Body of pancreas (tissue), 4 donors: ENCODE data around the gene ATG12. TPM values are rescaled to one million over a fixed set of nuclear protein-coding genes. Genes with fewer than 3 reads are reported as not detected.
A peak's percentile ranks its signal among the peaks of the same experiment; 100 is the strongest.

ENCODE experiments used
- ATAC-seq: fragments of 150-250 bp; one replicate; pipeline ENCODE4 v1.9.1; 2016
- DNase-seq, 4 donors: peaks; one replicate each; pipeline ENCODE4 v3.0.0-alpha.2; 2019
- H3K27ac ChIP-seq, 4 donors: fragments of 200-600 bp; sonication (generic); 1 replicate in 3 of 4; 2 replicates in 1 of 4; pipeline versions ENCODE4 v1.5.1 to v1.6.1; 2016 to 2019; ENCODE audit warnings: mild to moderate bottlenecking in 1 of 4, mixed read lengths in 1 of 4, moderate library complexity in 1 of 4
- H3K27me3 ChIP-seq, 2 donors: fragments of 200-600 bp; sonication (generic); one replicate each; pipeline ENCODE4 v1.6.0; 2016; ENCODE audit warnings: mild to moderate bottlenecking in 1 of 2
- H3K36me3 ChIP-seq, 2 donors: fragments of 200-600 bp; sonication (generic); replicated peaks in 1 of 2; 2 replicates each; pipeline ENCODE4 v1.5.1; 2016; ENCODE audit warnings: low read depth in 2 of 2; ENCODE audit not compliant: insufficient read depth in 1 of 2
- H3K4me1 ChIP-seq: fragments of 200-600 bp; sonication (generic); one replicate; pipeline ENCODE4 v1.6.0; 2016
- H3K4me3 ChIP-seq, 2 donors: fragments of 200-600 bp; sonication (generic); 1 replicate in 1 of 2; 2 replicates in 1 of 2; pipeline ENCODE4 v1.5.1; 2016 to 2019
- H3K9me3 ChIP-seq, 3 donors: fragments of 200-600 bp; sonication (generic); 1 replicate in 2 of 3; 2 replicates in 1 of 3; pipeline ENCODE4 v1.5.1; 2016
- POLR2A ChIP-seq, 3 donors: fragments of 450-650 bp; IDR thresholded peaks; one replicate each; pipeline ENCODE4 v1.6.1; 2016; ENCODE audit warnings: antibody characterized with exemption in 3 of 3, mild to moderate bottlenecking in 2 of 3
- WGBS, 2 donors: methylation state at CpG; one replicate each; pipeline ENCODE4 v1.1.5; 2017; 5-methylcytosine and 5-hydroxymethylcytosine counted together
- intact Hi-C: fragments of 100-400 bp; cut with DNase I; formaldehyde crosslinking; loops from one replicate; pipeline ENCODE4 v1.15.1; 2023
- total RNA-seq, 2 donors: library from RNA; depleted of rRNA; stranded (reverse); fragments of >200 nt; gene quantifications; one replicate each; pipeline ENCODE4 v1.1.0, GENCODE V29; 2016
- TF ChIP-seq, protein P1 (sequence below), 7 experiments: fragments of 450-650 bp in 4 of 7; fragments of 200-600 bp in 3 of 7; sonication (generic) in 3 of 7; IDR thresholded peaks; one replicate each; pipeline ENCODE4 v1.5.1; 2016 to 2019; ENCODE audit warnings: antibody characterized with exemption in 7 of 7

ATG12 gene
- total RNA-seq, 2 donors from 2014 or later, result 28.3 to 47.5 TPM

DNA sequence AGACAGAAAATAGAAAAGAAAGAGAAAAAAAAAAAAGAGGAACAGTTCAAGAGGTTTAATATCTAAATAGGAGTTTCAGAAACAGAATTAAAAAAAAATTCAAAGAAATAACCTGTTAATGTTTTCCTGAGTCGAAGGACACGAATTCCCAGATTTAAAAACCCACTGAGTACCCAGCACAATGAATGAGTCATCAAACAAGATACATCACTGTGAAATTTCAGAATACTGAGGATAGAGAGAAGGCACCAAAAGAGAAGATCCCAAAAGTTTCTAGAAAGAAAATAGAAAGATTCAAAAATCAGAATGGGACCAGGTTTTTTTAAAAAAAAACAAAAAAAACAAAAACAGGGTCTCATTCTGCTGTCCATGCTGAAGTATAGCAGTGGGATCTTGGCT, 33.7 kb downstream of the ATG12 start:
- 72 to 74% methylated on average over 2 of the region's 2 CpGs for WGBS, 2 donors
- intact Hi-C loops, result no loop called here
- peaks cover 8% of the 10 kb centered on the region for H3K4me1 ChIP-seq
- H3K4me3 ChIP-seq, result no peak overlapping the region
- TF ChIP-seq, protein P1, sequence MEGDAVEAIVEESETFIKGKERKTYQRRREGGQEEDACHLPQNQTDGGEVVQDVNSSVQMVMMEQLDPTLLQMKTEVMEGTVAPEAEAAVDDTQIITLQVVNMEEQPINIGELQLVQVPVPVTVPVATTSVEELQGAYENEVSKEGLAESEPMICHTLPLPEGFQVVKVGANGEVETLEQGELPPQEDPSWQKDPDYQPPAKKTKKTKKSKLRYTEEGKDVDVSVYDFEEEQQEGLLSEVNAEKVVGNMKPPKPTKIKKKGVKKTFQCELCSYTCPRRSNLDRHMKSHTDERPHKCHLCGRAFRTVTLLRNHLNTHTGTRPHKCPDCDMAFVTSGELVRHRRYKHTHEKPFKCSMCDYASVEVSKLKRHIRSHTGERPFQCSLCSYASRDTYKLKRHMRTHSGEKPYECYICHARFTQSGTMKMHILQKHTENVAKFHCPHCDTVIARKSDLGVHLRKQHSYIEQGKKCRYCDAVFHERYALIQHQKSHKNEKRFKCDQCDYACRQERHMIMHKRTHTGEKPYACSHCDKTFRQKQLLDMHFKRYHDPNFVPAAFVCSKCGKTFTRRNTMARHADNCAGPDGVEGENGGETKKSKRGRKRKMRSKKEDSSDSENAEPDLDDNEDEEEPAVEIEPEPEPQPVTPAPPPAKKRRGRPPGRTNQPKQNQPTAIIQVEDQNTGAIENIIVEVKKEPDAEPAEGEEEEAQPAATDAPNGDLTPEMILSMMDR (IDR thresholded peaks at IDR 0.05), result no peak
- TF ChIP-seq POLR2A (IDR thresholded peaks at IDR 0.05), result no peak
- peak overlapping the region in 1 of 4 donors; percentile 16 for H3K27ac ChIP-seq
- no peaks in the 10 kb centered on the region for H3K9me3 ChIP-seq
- no peak for DNase-seq
- ATAC-seq, result no peak
- no peaks in the 10 kb centered on the region for H3K27me3 ChIP-seq
- no peaks in the 10 kb centered on the region for H3K36me3 ChIP-seq

DNA sequence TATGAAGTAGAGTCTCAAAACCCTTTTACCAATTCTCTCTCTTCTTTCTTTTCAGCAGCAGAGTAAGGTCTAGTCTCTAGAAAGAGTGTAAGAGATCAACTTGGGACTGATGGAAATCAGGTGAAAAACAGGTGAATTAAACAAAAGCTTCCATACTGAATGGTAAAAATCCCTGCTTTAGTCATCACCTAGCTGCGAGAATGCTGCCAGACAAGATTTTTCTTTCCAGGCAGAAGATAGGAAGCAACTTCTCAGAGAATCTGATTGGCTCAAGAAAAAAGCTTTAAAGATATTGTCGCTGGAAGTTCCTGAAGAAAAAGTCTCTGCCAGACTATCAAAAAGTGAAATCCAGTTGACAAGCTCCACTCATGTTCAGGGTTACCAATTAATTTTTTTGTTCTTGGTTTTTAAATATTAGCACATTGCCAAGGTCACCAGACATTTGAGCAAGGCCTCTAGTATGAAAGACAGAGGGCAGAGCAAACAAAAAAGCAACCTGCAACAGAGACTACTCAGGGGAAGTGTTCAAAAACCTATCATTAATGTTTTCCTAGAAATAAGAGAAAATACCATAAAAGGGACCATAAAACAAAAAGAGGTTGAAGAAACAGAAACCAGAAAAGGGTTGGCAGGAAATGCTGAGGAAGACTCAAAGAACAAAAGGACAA, 34.2 kb downstream of the ATG12 start:
- TF ChIP-seq POLR2A (IDR thresholded peaks at IDR 0.05), result no peak
- TF ChIP-seq, protein P1 (IDR thresholded peaks at IDR 0.05), result peak in 1 of 7 experiments; percentile 3
- H3K36me3 ChIP-seq, result no peaks in the 10 kb centered on the region
- no peak overlapping the region for H3K4me3 ChIP-seq
- H3K9me3 ChIP-seq, result no peaks in the 10 kb centered on the region
- no peaks in the 10 kb centered on the region for H3K27me3 ChIP-seq
- H3K4me1 ChIP-seq, result peaks cover 8% of the 10 kb centered on the region
- no peak for ATAC-seq
- 21 to 28% methylated on average over 2 of the region's 2 CpGs for WGBS, 2 donors
- intact Hi-C loops, result no loop called here
- peak overlapping the region in 1 of 4 donors; percentile 16 for H3K27ac ChIP-seq
- no peak for DNase-seq

DNA sequence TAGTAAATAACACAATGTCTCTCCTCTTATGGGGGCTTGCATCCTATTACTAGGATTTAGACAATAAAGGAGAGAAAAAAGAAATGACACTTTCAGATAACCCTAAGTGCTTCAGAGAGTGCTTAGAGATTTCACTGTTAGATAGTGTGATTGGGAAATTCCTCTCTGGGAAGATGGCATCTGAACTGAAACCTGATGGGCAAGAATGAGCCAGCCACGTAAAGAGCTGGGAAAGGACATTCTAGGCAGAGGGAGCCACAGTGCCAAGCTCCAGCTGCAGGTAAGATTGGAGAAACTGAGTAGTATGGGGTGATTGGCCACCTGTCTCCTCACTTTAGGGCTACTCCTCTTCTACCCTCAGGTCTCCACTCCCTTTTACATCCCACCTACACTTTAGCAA, 39.4 kb downstream of the ATG12 start:
- H3K4me1 ChIP-seq, result peaks cover 12% of the 10 kb centered on the region
- no peak for ATAC-seq
- no peaks in the 10 kb centered on the region for H3K27me3 ChIP-seq
- no peak overlapping the region for H3K4me3 ChIP-seq
- WGBS, 2 donors, result 47 to 57% methylated on average over 1 of the region's 1 CpG
- no peak for TF ChIP-seq POLR2A (IDR thresholded peaks at IDR 0.05)
- TF ChIP-seq, protein P1 (IDR thresholded peaks at IDR 0.05), result no peak
- intact Hi-C loops, result no loop called here
- H3K36me3 ChIP-seq, result no peaks in the 10 kb centered on the region
- H3K27ac ChIP-seq, result no peak overlapping the region
- no peak for DNase-seq
- no peaks in the 10 kb centered on the region for H3K9me3 ChIP-seq

DNA sequence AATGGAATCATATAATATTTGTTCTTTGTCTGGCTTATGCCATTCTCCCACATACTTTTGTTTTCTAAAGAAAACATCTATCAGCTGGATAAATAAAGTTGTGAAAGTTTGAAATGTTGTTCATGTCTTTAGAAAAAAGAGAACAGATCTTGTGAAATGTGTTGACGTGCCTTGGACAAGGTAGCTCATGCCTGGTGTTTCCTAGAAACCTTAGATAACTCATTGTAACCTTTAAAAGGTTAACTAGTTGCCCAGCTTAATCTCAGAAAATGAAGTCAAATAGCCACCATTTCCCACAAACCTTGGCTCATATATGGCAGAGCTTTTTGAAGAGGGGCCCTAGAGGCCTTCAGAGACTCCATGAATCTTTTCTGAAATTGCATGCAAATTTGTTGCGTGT, 40.2 kb downstream of the ATG12 start:
- Histone ChIP-seq H3K4me3 (no peak overlapping the region), H3K9me3 (no peaks in the 10 kb centered on the region), H3K27me3 (no peaks in the 10 kb centered on the region), H3K4me1 (peaks cover 9% of the 10 kb centered on the region), H3K36me3 (no peaks in the 10 kb centered on the region), H3K27ac (no peak overlapping the region)
- TF ChIP-seq, protein P1 (IDR thresholded peaks at IDR 0.05), result no peak
- intact Hi-C loops, result no loop called here
- 83 to 94% methylated on average over 2 of the region's 2 CpGs for WGBS, 2 donors
- no peak for DNase-seq
- no peak for ATAC-seq

DNA sequence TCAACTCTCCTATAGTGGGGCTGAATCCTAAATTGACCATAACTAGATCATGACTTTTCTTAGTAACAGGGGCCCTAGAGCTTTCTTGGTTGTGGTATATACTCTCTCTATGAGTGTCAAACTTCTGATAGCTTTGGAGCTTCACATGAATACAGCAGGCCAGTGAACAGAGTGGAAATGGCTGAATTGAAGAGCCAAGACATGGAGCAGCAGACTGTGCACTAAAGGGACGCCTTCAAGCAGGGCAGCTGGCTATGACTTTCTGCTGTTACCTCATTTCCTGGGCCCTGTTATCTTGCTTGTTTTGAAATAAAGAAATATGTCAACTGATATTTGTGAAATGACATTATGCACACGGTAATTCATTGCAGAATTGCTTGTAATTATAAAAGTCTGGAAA, 41.3 kb downstream of the ATG12 start:
- Histone ChIP-seq H3K4me1 (peaks cover 9% of the 10 kb centered on the region), H3K36me3 (no peaks in the 10 kb centered on the region), H3K27me3 (no peaks in the 10 kb centered on the region), H3K9me3 (no peaks in the 10 kb centered on the region), H3K27ac (no peak overlapping the region), H3K4me3 (no peak overlapping the region)
- TF ChIP-seq, protein P1 (IDR thresholded peaks at IDR 0.05), result no peak
- no peak for TF ChIP-seq POLR2A (IDR thresholded peaks at IDR 0.05)
- 76 to 86% methylated on average over 2 of the region's 2 CpGs for WGBS, 2 donors
- intact Hi-C loops, result no loop called here
- DNase-seq (no peak), ATAC-seq (no peak)
